H9 (cell line): Measurements from ENCODE around the gene CD2AP. TPM values are rescaled to one million over a fixed set of nuclear protein-coding genes. Genes with fewer than 3 reads are reported as not detected.

Experiments used
- DNase-seq: peaks from one replicate; pipeline ENCODE4 v3.0.0-alpha.2; 2017
- H2AFZ ChIP-seq: one replicate; pipeline ENCODE4 v1.6.1; 2013; ENCODE audit warnings: mild to moderate bottlenecking, low read length, control low read depth, moderate library complexity
- H2AK5ac ChIP-seq: 2 replicates; pipeline ENCODE4 v1.6.1; 2013; ENCODE audit warnings: low read length, control low read depth, mixed read lengths; ENCODE audit not compliant: insufficient read length
- H2BK120ac ChIP-seq: one replicate; pipeline ENCODE4 v1.6.1; 2013; ENCODE audit warnings: low read depth, mild to moderate bottlenecking, low read length, control low read depth, inconsistent platforms; ENCODE audit not compliant: poor library complexity, severe bottlenecking
- H2BK12ac ChIP-seq: 2 replicates; pipeline ENCODE4 v1.6.1; 2013; ENCODE audit warnings: low read length, control low read depth, mixed read lengths, low read depth; ENCODE audit not compliant: insufficient read length
- H2BK15ac ChIP-seq: 2 replicates; pipeline ENCODE4 v1.6.1; 2013; ENCODE audit warnings: low read depth, low read length, control low read depth
- H2BK20ac ChIP-seq: one replicate; pipeline ENCODE4 v1.6.1; 2013; ENCODE audit warnings: low read depth, mild to moderate bottlenecking, low read length, control low read depth, inconsistent platforms; ENCODE audit not compliant: poor library complexity, severe bottlenecking
- H2BK5ac ChIP-seq: 2 replicates; pipeline ENCODE4 v1.6.1; 2013; ENCODE audit warnings: low read length, control low read depth, mixed read lengths; ENCODE audit not compliant: insufficient read length
- H3K14ac ChIP-seq: 2 replicates; pipeline ENCODE4 v1.6.1; 2013; ENCODE audit warnings: low read length, control low read depth; ENCODE audit not compliant: insufficient read depth
- H3K18ac ChIP-seq: 2 replicates; pipeline ENCODE4 v1.6.1; 2013; ENCODE audit warnings: low read depth, mild to moderate bottlenecking, mixed read lengths, low read length, control low read depth; ENCODE audit not compliant: insufficient read length
- H3K23ac ChIP-seq: 2 replicates; pipeline ENCODE4 v1.6.1; 2013; ENCODE audit warnings: low read length, control low read depth, mixed read lengths, low read depth; ENCODE audit not compliant: insufficient read length
- H3K23me2 ChIP-seq: 2 replicates; pipeline ENCODE4 v1.6.1; 2013; ENCODE audit warnings: low read depth, mild to moderate bottlenecking, mixed read lengths, low read length, control low read depth; ENCODE audit not compliant: insufficient read length, poor library complexity, severe bottlenecking
- H3K27ac ChIP-seq: 2 replicates; pipeline ENCODE4 v1.5.1; 2013; ENCODE audit warnings: low read length, control low read depth, mixed read lengths, low read depth; ENCODE audit not compliant: insufficient read length
- H3K27me3 ChIP-seq: 2 replicates; pipeline ENCODE4 v1.6.1; 2013; ENCODE audit warnings: low read length, control low read depth, inconsistent platforms; ENCODE audit not compliant: insufficient read depth
- H3K4ac ChIP-seq: 2 replicates; pipeline ENCODE4 v1.6.1; 2013; ENCODE audit warnings: low read depth, mild to moderate bottlenecking, control low read depth, inconsistent platforms, low read length, moderate library complexity
- H3K4me1 ChIP-seq: 2 replicates; pipeline ENCODE4 v1.6.1; 2013; ENCODE audit warnings: low read length, control low read depth, inconsistent platforms; ENCODE audit not compliant: insufficient read depth
- H3K4me2 ChIP-seq: 2 replicates; pipeline ENCODE4 v1.6.1; 2013; ENCODE audit warnings: low read length, control low read depth, mixed read lengths; ENCODE audit not compliant: insufficient read length, insufficient read depth
- H3K56ac ChIP-seq: 2 replicates; pipeline ENCODE4 v1.6.1; 2013; ENCODE audit warnings: low read depth, mild to moderate bottlenecking, mixed read lengths, low read length, control low read depth; ENCODE audit not compliant: insufficient read length
- H3K79me1 ChIP-seq: 2 replicates; pipeline ENCODE4 v1.6.1; 2013; ENCODE audit warnings: low read depth, mild to moderate bottlenecking, moderate library complexity, low read length, control low read depth, inconsistent platforms; ENCODE audit not compliant: insufficient read depth, poor library complexity, severe bottlenecking
- H3K79me2 ChIP-seq: 2 replicates; pipeline ENCODE4 v1.6.1; 2013; ENCODE audit warnings: low read length, control low read depth, inconsistent platforms; ENCODE audit not compliant: insufficient read depth
- H3K9ac ChIP-seq: 2 replicates; pipeline ENCODE4 v1.6.1; 2013; ENCODE audit warnings: low read length, control low read depth, mixed read lengths; ENCODE audit not compliant: insufficient read length; ENCODE audit errors: extremely low read depth
- H3K9me3 ChIP-seq: one replicate; pipeline ENCODE4 v1.6.1; 2013; ENCODE audit warnings: low read depth, low read length, inconsistent platforms; ENCODE audit not compliant: control insufficient read depth
- H3T11ph ChIP-seq: one replicate; pipeline ENCODE4 v1.6.1; 2013; ENCODE audit warnings: mild to moderate bottlenecking, low read length, control low read depth, inconsistent platforms
- H4K20me1 ChIP-seq: one replicate; pipeline ENCODE4 v1.6.1; 2013; ENCODE audit not compliant: control insufficient read depth, insufficient read length, insufficient read depth
- H4K5ac ChIP-seq: 2 replicates; pipeline ENCODE4 v1.6.1; 2013; ENCODE audit warnings: low read depth, mild to moderate bottlenecking, mixed read lengths, low read length, control low read depth; ENCODE audit not compliant: insufficient read length
- H4K8ac ChIP-seq: replicated peaks from 2 replicates; pipeline ENCODE4 v1.6.1; 2013; ENCODE audit warnings: low read length, control low read depth, mixed read lengths, low read depth; ENCODE audit not compliant: insufficient read length
- H4K91ac ChIP-seq: 2 replicates; pipeline ENCODE4 v1.6.1; 2013; ENCODE audit warnings: low read depth, mild to moderate bottlenecking, moderate library complexity, mixed read lengths, low read length, control low read depth; ENCODE audit not compliant: insufficient read length
- H3K27ac Mint-ChIP-seq, 3 experiments: 2 replicates in 2 of 3; 3 replicates in 1 of 3; pipeline ENCODE4 v1.8.0; 2020 to 2021; ENCODE audit warnings: mixed read lengths in 3 of 3, mild to moderate bottlenecking in 1 of 3, moderate library complexity in 1 of 3
- H3K27me3 Mint-ChIP-seq: 2 replicates; pipeline ENCODE4 v1.8.0; 2021; ENCODE audit warnings: low read depth, mild to moderate bottlenecking, moderate library complexity, mixed read lengths
- H3K36me3 Mint-ChIP-seq, 3 experiments: 2 replicates in 2 of 3; 3 replicates in 1 of 3; pipeline ENCODE4 v1.8.0; 2020 to 2021; ENCODE audit warnings: low read depth in 3 of 3, mixed read lengths in 3 of 3; ENCODE audit not compliant: insufficient read depth in 1 of 3
- H3K4me1 Mint-ChIP-seq, 2 experiments: 2 replicates each; pipeline ENCODE4 v1.8.0; 2020; ENCODE audit warnings: mixed read lengths in 2 of 2
- H3K4me3 Mint-ChIP-seq, 2 experiments: 2 replicates in 1 of 2; 3 replicates in 1 of 2; pipeline ENCODE4 v1.8.0; 2020 to 2021; ENCODE audit warnings: mild to moderate bottlenecking in 2 of 2, mixed read lengths in 2 of 2, moderate library complexity in 1 of 2
- H3K9me3 Mint-ChIP-seq, 2 experiments: 2 replicates in 1 of 2; 3 replicates in 1 of 2; pipeline ENCODE4 v1.8.0; 2020; ENCODE audit warnings: mild to moderate bottlenecking in 2 of 2, mixed read lengths in 2 of 2, moderate library complexity in 1 of 2
- WGBS: extraction: QIAGEN DNeasy Blood & Tissue Kit; methylation state at CpG from one replicate; pipeline ENCODE4 v1.1.7; 2013; ENCODE audit warnings: missing lambda C conversion rate, low lambda C conversion rate, mixed read lengths; ENCODE audit not compliant: insufficient read length; ENCODE audit errors: extremely low coverage; 5-methylcytosine and 5-hydroxymethylcytosine counted together
- total RNA-seq: library from RNA; stranded (reverse); gene quantifications from 2 replicates; pipeline ENCODE4 v1.2.1, GENCODE V29; 2021
- TF ChIP-seq, protein P1 (sequence below): fragments of 200-600 bp; sonication (generic); conservative IDR thresholded peaks from 3 replicates; pipeline ENCODE4 v1.8.0; 2021; ENCODE audit warnings: antibody characterized with exemption, mild to moderate bottlenecking

Gene CD2AP
- total RNA-seq, 1 experiment from 2014 or later = 50.1 TPM

DNA sequence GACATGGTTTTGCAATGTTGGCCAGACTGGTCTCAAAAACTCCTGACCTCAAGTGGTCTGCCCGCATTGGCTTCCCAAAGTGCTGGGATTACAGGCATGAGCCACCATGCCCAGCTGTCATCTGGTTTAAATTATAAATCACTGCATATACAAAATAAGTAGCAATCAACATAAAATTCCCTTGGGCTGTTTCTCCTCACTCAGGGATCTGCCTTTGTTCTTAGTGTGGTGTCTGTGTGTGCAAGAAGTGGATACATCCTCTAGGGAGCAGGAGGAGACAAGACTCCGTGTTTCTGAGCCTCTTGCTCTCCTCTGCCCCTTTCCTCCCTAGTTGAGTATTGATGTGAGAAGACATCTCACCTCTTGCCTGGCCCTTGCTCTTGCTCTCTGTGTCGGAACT, 155.6 kb downstream of the CD2AP start:
- H3K4me2 ChIP-seq = no peak overlapping the region
- WGBS = no CpG with 5 or more reads among the region's 3 CpGs
- TF ChIP-seq, protein P1, sequence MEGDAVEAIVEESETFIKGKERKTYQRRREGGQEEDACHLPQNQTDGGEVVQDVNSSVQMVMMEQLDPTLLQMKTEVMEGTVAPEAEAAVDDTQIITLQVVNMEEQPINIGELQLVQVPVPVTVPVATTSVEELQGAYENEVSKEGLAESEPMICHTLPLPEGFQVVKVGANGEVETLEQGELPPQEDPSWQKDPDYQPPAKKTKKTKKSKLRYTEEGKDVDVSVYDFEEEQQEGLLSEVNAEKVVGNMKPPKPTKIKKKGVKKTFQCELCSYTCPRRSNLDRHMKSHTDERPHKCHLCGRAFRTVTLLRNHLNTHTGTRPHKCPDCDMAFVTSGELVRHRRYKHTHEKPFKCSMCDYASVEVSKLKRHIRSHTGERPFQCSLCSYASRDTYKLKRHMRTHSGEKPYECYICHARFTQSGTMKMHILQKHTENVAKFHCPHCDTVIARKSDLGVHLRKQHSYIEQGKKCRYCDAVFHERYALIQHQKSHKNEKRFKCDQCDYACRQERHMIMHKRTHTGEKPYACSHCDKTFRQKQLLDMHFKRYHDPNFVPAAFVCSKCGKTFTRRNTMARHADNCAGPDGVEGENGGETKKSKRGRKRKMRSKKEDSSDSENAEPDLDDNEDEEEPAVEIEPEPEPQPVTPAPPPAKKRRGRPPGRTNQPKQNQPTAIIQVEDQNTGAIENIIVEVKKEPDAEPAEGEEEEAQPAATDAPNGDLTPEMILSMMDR = peak; percentile 38; the same call in 1 of the 3 replicates
- H3K27ac ChIP-seq = no peak overlapping the region
- DNase-seq = no peak
- no peak overlapping the region for H2BK15ac ChIP-seq
- no peaks in the 10 kb centered on the region for H3K23me2 ChIP-seq
- H2BK20ac ChIP-seq = no peak overlapping the region
- H3K23ac ChIP-seq = no peak overlapping the region
- no peak overlapping the region for H3K9ac ChIP-seq
- no peaks in the 10 kb centered on the region for H3K4me1 ChIP-seq
- no peaks in the 10 kb centered on the region for H3K79me1 ChIP-seq
- H2BK5ac ChIP-seq = no peak overlapping the region
- no peak overlapping the region for H3K56ac ChIP-seq
- no peak overlapping the region for H3T11ph ChIP-seq
- H2BK120ac ChIP-seq = no peak overlapping the region
- H3K27ac Mint-ChIP-seq = peak overlapping the region in 1 of 3 experiments; percentile 63; a peak in 2 of 7 replicates
- no peaks in the 10 kb centered on the region for H3K9me3 ChIP-seq
- H3K14ac ChIP-seq = no peak overlapping the region
- peaks cover 15 to 18% of the 10 kb centered on the region in 2 experiments for H3K4me1 Mint-ChIP-seq
- H2BK12ac ChIP-seq = no peak overlapping the region
- peaks cover 6 to 8% of the 10 kb centered on the region in 2 experiments; a peak in 4 of 5 replicates for H3K9me3 Mint-ChIP-seq
- H3K27me3 ChIP-seq = no peaks in the 10 kb centered on the region
- no peak overlapping the region for H4K8ac ChIP-seq
- no peak overlapping the region for H2AFZ ChIP-seq
- peaks cover 0 to 4% (median 2%) of the 10 kb centered on the region in 3 experiments; a peak in 3 of 7 replicates for H3K36me3 Mint-ChIP-seq
- no peak overlapping the region for H4K5ac ChIP-seq
- no peaks in the 10 kb centered on the region for H3K79me2 ChIP-seq
- no peak overlapping the region for H4K91ac ChIP-seq
- no peak overlapping the region for H3K18ac ChIP-seq
- no peaks in the 10 kb centered on the region; the same call in 1 of the 2 replicates for H3K27me3 Mint-ChIP-seq
- H3K4ac ChIP-seq = no peak overlapping the region
- no peaks in the 10 kb centered on the region for H4K20me1 ChIP-seq
- H2AK5ac ChIP-seq = no peak overlapping the region
- H3K4me3 Mint-ChIP-seq = no peak overlapping the region
